K562 (cell line): ENCODE data around the gene ETS1. TPM values are rescaled to one million over a fixed set of nuclear protein-coding genes. Genes with fewer than 3 reads are reported as not detected.

ENCODE experiments used
- ARID1B ChIP-seq: fragments of 450-650 bp; IDR thresholded peaks from 2 replicates; pipeline ENCODE4 v1.6.1; 2016; ENCODE audit warnings: antibody characterized with exemption, mild to moderate bottlenecking, inconsistent platforms
- ARID2 ChIP-seq: fragments of 450-650 bp; IDR thresholded peaks from 2 replicates; pipeline ENCODE4 v1.6.1; 2017; ENCODE audit warnings: antibody characterized with exemption, mild to moderate bottlenecking
- BCL6 ChIP-seq: fragments of 250-450 bp; sonication (Bioruptor Pico); IDR thresholded peaks from 2 replicates; pipeline ENCODE4 v1.4.0; 2020
- BRD9 ChIP-seq: fragments of 450-650 bp; IDR thresholded peaks from 2 replicates; pipeline ENCODE4 v1.6.1; 2018; ENCODE audit warnings: low read depth; ENCODE audit not compliant: partially characterized antibody
- CBFA2T2 ChIP-seq: fragments of 450-650 bp; conservative IDR thresholded peaks from 2 replicates; pipeline ENCODE4 v1.6.1; 2017; ENCODE audit warnings: mild to moderate bottlenecking
- CBFA2T3 ChIP-seq: fragments of 450-650 bp; IDR thresholded peaks from 2 replicates; pipeline ENCODE4 v1.6.1; 2017
- CREM ChIP-seq: IDR thresholded peaks from 2 replicates; pipeline ENCODE4 v1.6.1; 2014; ENCODE audit warnings: antibody characterized with exemption, low read depth
- CTCFL ChIP-seq: IDR thresholded peaks from 2 replicates; pipeline ENCODE4 v1.6.1; 2011; ENCODE audit warnings: borderline replicate concordance, low read depth, mild to moderate bottlenecking, moderate library complexity, low read length; ENCODE audit not compliant: insufficient read depth, poor library complexity, severe bottlenecking
- HMG20A ChIP-seq: fragments of 450-650 bp; formaldehyde crosslinking; conservative IDR thresholded peaks from 2 replicates; pipeline ENCODE4 v1.4.0; 2020; ENCODE audit warnings: mild to moderate bottlenecking, mixed read lengths
- KDM5B ChIP-seq: fragments of 200-600 bp; sonication (generic); IDR thresholded peaks from 2 replicates; pipeline ENCODE4 v1.6.1; 2012; ENCODE audit warnings: low read depth, mild to moderate bottlenecking, moderate library complexity, low read length, control low read depth, inconsistent platforms; ENCODE audit not compliant: insufficient replicate concordance
- KLF13 ChIP-seq: fragments of 450-650 bp; IDR thresholded peaks from 2 replicates; pipeline ENCODE4 v1.6.1; 2016; ENCODE audit warnings: missing genetic modification characterization, low read depth, mild to moderate bottlenecking, missing compliant biosample characterization, moderate library complexity, borderline replicate concordance
- MYBL2 ChIP-seq, 2 experiments: fragments of 450-650 bp in 1 of 2; sonication (generic) in 1 of 2; formaldehyde crosslinking in 1 of 2; IDR thresholded peaks; 2 replicates each; pipeline versions ENCODE4 v1.6.1 to v1.8.1; 2017 to 2022; ENCODE audit warnings: borderline replicate concordance in 1 of 2, inconsistent platforms in 1 of 2, low read depth in 1 of 2, mild to moderate bottlenecking in 1 of 2, missing genetic modification reagents in 1 of 2, moderate library complexity in 1 of 2
- NFIC ChIP-seq: fragments of 450-650 bp; IDR thresholded peaks from 2 replicates; pipeline ENCODE4 v1.6.1; 2017; ENCODE audit warnings: mild to moderate bottlenecking, inconsistent platforms
- PML ChIP-seq: IDR thresholded peaks from 2 replicates; pipeline ENCODE4 v1.6.1; 2012; ENCODE audit warnings: low read length, inconsistent platforms
- PREB ChIP-seq: sonication (generic); formaldehyde crosslinking; IDR thresholded peaks from 2 replicates; pipeline ENCODE4 v1.8.1; 2023; ENCODE audit warnings: mild to moderate bottlenecking, missing genetic modification reagents
- RCOR1 ChIP-seq, 2 experiments: IDR thresholded peaks; 2 replicates each; pipeline ENCODE4 v1.6.1; 2012; ENCODE audit warnings: low read depth in 2 of 2, low read length in 2 of 2, borderline replicate concordance in 1 of 2, improper control_type of control experiment in 1 of 2
- SMAD3 ChIP-seq: fragments of 450-650 bp; formaldehyde crosslinking; conservative IDR thresholded peaks from 2 replicates; pipeline ENCODE4 v1.4.0; 2020; ENCODE audit warnings: mild to moderate bottlenecking
- SOX6 ChIP-seq: fragments of 450-650 bp; IDR thresholded peaks from 2 replicates; pipeline ENCODE4 v1.6.1; 2014; ENCODE audit warnings: mild to moderate bottlenecking
- TAL1 ChIP-seq: fragments of 450-650 bp; IDR thresholded peaks from 2 replicates; pipeline ENCODE4 v1.6.1; 2016; ENCODE audit warnings: mild to moderate bottlenecking
- ZNF395 ChIP-seq: fragments of 200-800 bp; sonication (Bioruptor generic); IDR thresholded peaks from 2 replicates; pipeline ENCODE4 v1.6.1; 2017; ENCODE audit warnings: missing genetic modification characterization, missing compliant biosample characterization
- polyA plus RNA-seq, 8 experiments: library from polyadenylated mRNA; depleted of rRNA in 4 of 8; stranded (reverse) in 5 of 8; unstranded in 3 of 8; fragments of >200 nt; fragmentation: Nextera tagmentation in 2 of 8; fragmentation: Illumina TruSeq in 1 of 8; extraction: Ambion mirVana in 2 of 8; extraction: Trizol in 1 of 8; gene quantifications; 2 replicates each; pipeline versions ENCODE4 v1.2.1 to v1.2.3, GENCODE V29; 2011 to 2014; ENCODE audit warnings: inconsistent platforms in 1 of 8, missing spikeins in 1 of 8
- total RNA-seq, 7 experiments: library from RNA; depleted of rRNA in 6 of 7; stranded (reverse); fragments of >200 nt in 6 of 7; fragmentation: Illumina TruSeq in 2 of 7; extraction: Trizol in 2 of 7; gene quantifications; 2 replicates each; pipeline versions ENCODE4 v1.2.1 to v1.2.3, GENCODE V29; 2011 to 2021; ENCODE audit warnings: low replicate concordance in 1 of 7
- TF ChIP-seq, protein P1 (sequence below): sonication (generic); formaldehyde crosslinking; IDR thresholded peaks from 2 replicates; pipeline ENCODE4 v1.5.0; 2020; ENCODE audit warnings: missing genetic modification reagents
- TF ChIP-seq, protein P2 (sequence below): fragments of 250-450 bp; sonication (Bioruptor Pico); IDR thresholded peaks from 2 replicates; pipeline ENCODE4 v1.8.0; 2022; ENCODE audit warnings: inconsistent platforms

Gene ETS1
- total and polyA plus RNA-seq, 9 of the 15 experiments (the other 6 are each of a cell fraction or from before 2014, with no cell fraction given) = 0.04 to 1.4 (median 0.23) TPM

DNA sequence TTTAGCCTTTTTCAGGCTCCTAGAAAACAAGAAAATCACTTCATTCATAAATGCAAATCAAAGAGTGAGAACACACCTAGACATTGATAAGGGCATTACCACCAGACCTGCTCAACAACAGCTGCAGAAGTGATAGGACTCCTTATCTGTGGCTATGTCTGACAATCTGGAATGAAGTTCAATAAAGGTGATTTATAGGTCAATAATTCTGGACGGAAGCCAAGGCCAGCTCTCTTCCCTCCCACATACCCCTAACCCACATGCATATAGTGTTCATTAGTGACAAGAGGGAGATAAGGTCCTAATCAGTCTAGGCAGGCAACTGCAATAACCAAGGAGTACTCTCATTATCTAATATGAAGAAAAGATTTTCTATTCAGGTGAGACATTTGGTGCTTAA lies 111.3 kb downstream of the ETS1 start (continued):
- 0 out of 2 replicates have a peak, but pooled peaks have one; percentile 70 for TF ChIP-seq HMG20A
- TF ChIP-seq SMAD3 (CRISPR knock-in tag) = peak; percentile 69; the same call in 1 of the 2 replicates
- no peak for TF ChIP-seq KDM5B
- peak; percentile 57; the same call in 1 of the 2 replicates for TF ChIP-seq SOX6
- TF ChIP-seq TAL1 = peak; percentile 69
- peak; percentile 18; the same call in 1 of the 2 replicates for TF ChIP-seq CBFA2T2
- peak; percentile 46; the same call in 1 of the 2 replicates for TF ChIP-seq CBFA2T3
- TF ChIP-seq PML = peak; percentile 69; the same call in 1 of the 2 replicates
- TF ChIP-seq MYBL2 (IDR thresholded peaks at IDR 0.05; ENCODE audit: low read depth) = no peak
- TF ChIP-seq MYBL2 (CRISPR knock-in tag; IDR thresholded peaks at IDR 0.05; ENCODE audit: borderline replicate concordance) = no peak
- 0 out of 2 replicates have a peak, but pooled peaks have one; percentile 30 for TF ChIP-seq ZNF395 (CRISPR knock-in tag)
- TF ChIP-seq, protein P1, sequence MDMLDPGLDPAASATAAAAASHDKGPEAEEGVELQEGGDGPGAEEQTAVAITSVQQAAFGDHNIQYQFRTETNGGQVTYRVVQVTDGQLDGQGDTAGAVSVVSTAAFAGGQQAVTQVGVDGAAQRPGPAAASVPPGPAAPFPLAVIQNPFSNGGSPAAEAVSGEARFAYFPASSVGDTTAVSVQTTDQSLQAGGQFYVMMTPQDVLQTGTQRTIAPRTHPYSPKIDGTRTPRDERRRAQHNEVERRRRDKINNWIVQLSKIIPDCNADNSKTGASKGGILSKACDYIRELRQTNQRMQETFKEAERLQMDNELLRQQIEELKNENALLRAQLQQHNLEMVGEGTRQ = no peak
- peak; percentile 30; the same call in 1 of the 2 replicates for TF ChIP-seq ARID1B
- TF ChIP-seq CREM = no peak
- peak; percentile 33; the same call in 1 of the 2 replicates for TF ChIP-seq NFIC
- peak in 1 of 2 experiments; percentile 81; a peak in 2 of 4 replicates for TF ChIP-seq RCOR1 (IDR thresholded peaks at IDR 0.05; ENCODE audit: borderline replicate concordance in 1 of 2, low read depth in 2 of 2, low read length in 2 of 2)
- no peak for TF ChIP-seq BRD9
- no peak for TF ChIP-seq PREB (CRISPR knock-in tag)
- no peak for TF ChIP-seq CTCFL
- TF ChIP-seq BCL6 (CRISPR knock-in tag) = 0 out of 2 replicates have a peak, but pooled peaks have one; percentile 63
- no peak for TF ChIP-seq KLF13 (tag)
- TF ChIP-seq, protein P2, sequence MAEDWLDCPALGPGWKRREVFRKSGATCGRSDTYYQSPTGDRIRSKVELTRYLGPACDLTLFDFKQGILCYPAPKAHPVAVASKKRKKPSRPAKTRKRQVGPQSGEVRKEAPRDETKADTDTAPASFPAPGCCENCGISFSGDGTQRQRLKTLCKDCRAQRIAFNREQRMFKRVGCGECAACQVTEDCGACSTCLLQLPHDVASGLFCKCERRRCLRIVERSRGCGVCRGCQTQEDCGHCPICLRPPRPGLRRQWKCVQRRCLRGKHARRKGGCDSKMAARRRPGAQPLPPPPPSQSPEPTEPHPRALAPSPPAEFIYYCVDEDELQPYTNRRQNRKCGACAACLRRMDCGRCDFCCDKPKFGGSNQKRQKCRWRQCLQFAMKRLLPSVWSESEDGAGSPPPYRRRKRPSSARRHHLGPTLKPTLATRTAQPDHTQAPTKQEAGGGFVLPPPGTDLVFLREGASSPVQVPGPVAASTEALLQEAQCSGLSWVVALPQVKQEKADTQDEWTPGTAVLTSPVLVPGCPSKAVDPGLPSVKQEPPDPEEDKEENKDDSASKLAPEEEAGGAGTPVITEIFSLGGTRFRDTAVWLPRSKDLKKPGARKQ (CRISPR knock-in tag) = no peak
- TF ChIP-seq ARID2 = no peak
